Measurements from ENCODE around the gene ALDH1A2. TPM values are rescaled to one million over a fixed set of nuclear protein-coding genes. Genes with fewer than 3 reads are reported as not detected.

ALDH1A2 gene
- total RNA-seq, 1 experiment from 2014 or later, result 0.98 TPM

DNA sequence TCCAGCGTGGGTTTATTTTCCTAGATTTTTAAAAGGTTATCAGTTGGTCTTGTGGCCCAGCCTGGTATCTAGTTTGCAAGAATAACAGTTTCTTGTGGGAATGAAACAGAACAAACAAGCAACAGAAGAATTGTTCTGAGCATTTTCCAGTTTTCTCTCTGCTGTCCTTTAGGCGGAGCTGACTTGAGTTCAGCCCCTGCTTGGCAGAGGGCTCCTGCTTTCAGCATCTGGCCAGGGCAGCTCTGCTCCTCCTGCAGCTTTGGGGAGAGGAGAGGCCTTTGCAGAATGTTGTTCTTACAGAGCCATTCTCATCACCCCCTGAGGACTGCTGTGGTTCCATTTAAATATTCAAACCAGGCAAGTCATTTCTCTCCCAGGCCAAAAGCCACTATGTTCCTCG is 117.7 kb downstream of the ALDH1A2 start:
- 0 out of 2 replicates have a peak, but pooled peaks cover 3% of the 10 kb centered on the region for H3K27me3 ChIP-seq (ENCODE audit: control insufficient read depth, insufficient read depth, low read length)
- POLR2A ChIA-PET, result no interaction called here
- H3K36me3 ChIP-seq (ENCODE audit: control insufficient read depth, insufficient read depth, low read length), result no peaks in the 10 kb centered on the region
- H3K9me3 ChIP-seq (ENCODE audit: control insufficient read depth, insufficient read depth, low read depth, low read length), result no peaks in the 10 kb centered on the region
- in situ Hi-C loops (cut with HindIII; ENCODE audit: low pct_unique_long_range_greater_than_20kb, low sequenced_read_pairs), result no loop called here
- no peak for ATAC-seq
- CTCF ChIA-PET, result no interaction called here
- intact Hi-C loops (cut with micrococcal nuclease; ENCODE audit: unreplicated experiment), result no loop called here
- H3K4me3 ChIP-seq (ENCODE audit: low read depth in 2 of 2, low read length in 2 of 2), result no peak overlapping the region
- H3K27ac ChIP-seq (ENCODE audit: low read length), result no peak overlapping the region
- BruUV-seq (replicated peaks), result no TSS peak
- H3K4me1 ChIP-seq (ENCODE audit: control insufficient read depth, insufficient read depth, low read length), result no peaks in the 10 kb centered on the region
- TF ChIP-seq SIN3A (IDR thresholded peaks at IDR 0.05; ENCODE audit: borderline replicate concordance, insufficient read depth, low read depth, low read length) (no peak), TCF7L2 (IDR thresholded peaks at IDR 0.05; ENCODE audit: low read depth, low read length) (no peak), POLR2AphosphoS5 (IDR thresholded peaks at IDR 0.05; ENCODE audit: low read depth, low read length) (no peak)
- TF ChIP-seq, protein P1, sequence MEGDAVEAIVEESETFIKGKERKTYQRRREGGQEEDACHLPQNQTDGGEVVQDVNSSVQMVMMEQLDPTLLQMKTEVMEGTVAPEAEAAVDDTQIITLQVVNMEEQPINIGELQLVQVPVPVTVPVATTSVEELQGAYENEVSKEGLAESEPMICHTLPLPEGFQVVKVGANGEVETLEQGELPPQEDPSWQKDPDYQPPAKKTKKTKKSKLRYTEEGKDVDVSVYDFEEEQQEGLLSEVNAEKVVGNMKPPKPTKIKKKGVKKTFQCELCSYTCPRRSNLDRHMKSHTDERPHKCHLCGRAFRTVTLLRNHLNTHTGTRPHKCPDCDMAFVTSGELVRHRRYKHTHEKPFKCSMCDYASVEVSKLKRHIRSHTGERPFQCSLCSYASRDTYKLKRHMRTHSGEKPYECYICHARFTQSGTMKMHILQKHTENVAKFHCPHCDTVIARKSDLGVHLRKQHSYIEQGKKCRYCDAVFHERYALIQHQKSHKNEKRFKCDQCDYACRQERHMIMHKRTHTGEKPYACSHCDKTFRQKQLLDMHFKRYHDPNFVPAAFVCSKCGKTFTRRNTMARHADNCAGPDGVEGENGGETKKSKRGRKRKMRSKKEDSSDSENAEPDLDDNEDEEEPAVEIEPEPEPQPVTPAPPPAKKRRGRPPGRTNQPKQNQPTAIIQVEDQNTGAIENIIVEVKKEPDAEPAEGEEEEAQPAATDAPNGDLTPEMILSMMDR (IDR thresholded peaks at IDR 0.05), result no peak
- TF ChIP-seq, protein P2, sequence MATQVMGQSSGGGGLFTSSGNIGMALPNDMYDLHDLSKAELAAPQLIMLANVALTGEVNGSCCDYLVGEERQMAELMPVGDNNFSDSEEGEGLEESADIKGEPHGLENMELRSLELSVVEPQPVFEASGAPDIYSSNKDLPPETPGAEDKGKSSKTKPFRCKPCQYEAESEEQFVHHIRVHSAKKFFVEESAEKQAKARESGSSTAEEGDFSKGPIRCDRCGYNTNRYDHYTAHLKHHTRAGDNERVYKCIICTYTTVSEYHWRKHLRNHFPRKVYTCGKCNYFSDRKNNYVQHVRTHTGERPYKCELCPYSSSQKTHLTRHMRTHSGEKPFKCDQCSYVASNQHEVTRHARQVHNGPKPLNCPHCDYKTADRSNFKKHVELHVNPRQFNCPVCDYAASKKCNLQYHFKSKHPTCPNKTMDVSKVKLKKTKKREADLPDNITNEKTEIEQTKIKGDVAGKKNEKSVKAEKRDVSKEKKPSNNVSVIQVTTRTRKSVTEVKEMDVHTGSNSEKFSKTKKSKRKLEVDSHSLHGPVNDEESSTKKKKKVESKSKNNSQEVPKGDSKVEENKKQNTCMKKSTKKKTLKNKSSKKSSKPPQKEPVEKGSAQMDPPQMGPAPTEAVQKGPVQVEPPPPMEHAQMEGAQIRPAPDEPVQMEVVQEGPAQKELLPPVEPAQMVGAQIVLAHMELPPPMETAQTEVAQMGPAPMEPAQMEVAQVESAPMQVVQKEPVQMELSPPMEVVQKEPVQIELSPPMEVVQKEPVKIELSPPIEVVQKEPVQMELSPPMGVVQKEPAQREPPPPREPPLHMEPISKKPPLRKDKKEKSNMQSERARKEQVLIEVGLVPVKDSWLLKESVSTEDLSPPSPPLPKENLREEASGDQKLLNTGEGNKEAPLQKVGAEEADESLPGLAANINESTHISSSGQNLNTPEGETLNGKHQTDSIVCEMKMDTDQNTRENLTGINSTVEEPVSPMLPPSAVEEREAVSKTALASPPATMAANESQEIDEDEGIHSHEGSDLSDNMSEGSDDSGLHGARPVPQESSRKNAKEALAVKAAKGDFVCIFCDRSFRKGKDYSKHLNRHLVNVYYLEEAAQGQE (IDR thresholded peaks at IDR 0.05; ENCODE audit: insufficient read depth in 1 of 2, low read depth in 2 of 2, low read length in 1 of 2), result no peak
- DNase-seq (ENCODE audit: low read depth, low spot score), result no peak

DNA sequence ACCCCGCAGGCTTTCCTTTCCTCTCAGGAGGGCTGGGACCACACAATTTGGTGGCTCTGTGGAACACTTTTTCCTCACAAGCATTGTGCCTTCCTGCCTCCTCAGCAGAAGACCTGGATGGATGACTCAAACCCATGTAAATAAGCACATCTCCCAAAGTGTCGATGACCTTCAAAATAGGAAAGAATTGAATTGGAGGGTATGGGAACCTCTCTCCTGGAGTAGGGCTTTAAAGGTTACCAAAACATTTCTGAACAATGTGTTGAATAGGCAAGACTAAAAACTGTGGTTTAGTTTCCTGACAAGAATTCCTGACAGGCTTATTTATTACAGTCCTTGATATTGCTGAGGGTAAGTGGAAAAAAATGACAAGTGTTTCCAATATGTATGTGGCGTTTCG is 118.2 kb downstream of the ALDH1A2 start:
- ChIA-PET CTCF (no interaction called here), POLR2A (no interaction called here)

More for the DNA sequence above, 118.2 kb downstream of the ALDH1A2 start:
- no peak for DNase-seq (ENCODE audit: low read depth, low spot score)
- Histone ChIP-seq H3K36me3 (ENCODE audit: control insufficient read depth, insufficient read depth, low read length) (no peaks in the 10 kb centered on the region), H3K4me1 (ENCODE audit: control insufficient read depth, insufficient read depth, low read length) (no peaks in the 10 kb centered on the region), H3K27me3 (ENCODE audit: control insufficient read depth, insufficient read depth, low read length) (0 out of 2 replicates have a peak, but pooled peaks cover 3% of the 10 kb centered on the region), H3K4me3 (ENCODE audit: low read depth in 2 of 2, low read length in 2 of 2) (no peak overlapping the region), H3K9me3 (ENCODE audit: control insufficient read depth, insufficient read depth, low read depth, low read length) (no peaks in the 10 kb centered on the region), H3K27ac (ENCODE audit: low read length) (no peak overlapping the region)
- no peak for ATAC-seq
- BruUV-seq (replicated peaks), result no TSS peak
- intact Hi-C loops (cut with micrococcal nuclease; ENCODE audit: unreplicated experiment), result no loop called here
- in situ Hi-C loops (cut with HindIII; ENCODE audit: low pct_unique_long_range_greater_than_20kb, low sequenced_read_pairs), result no loop called here
- TF ChIP-seq, protein P1 (IDR thresholded peaks at IDR 0.05), result no peak
- TF ChIP-seq TCF7L2 (IDR thresholded peaks at IDR 0.05; ENCODE audit: low read depth, low read length) (no peak), POLR2AphosphoS5 (IDR thresholded peaks at IDR 0.05; ENCODE audit: low read depth, low read length) (no peak)

Measured in Panc1 (cell line).